ENCODE measurements around the gene SELENOF.

SELENOF gene

GRCh38 chr1:86938450-86938849 is 24.5 kb upstream of the SELENOF start:
- no peak for DNase-seq (ENCODE audit: low read depth)
- TF ChIP-seq CTCF (IDR thresholded peaks at IDR 0.05; ENCODE audit: insufficient read depth, low read depth, low read length, missing control alignments), result no peak

GRCh38 chr1:86933562-86934377 is 19.8 kb upstream of the SELENOF start:
- no peak for DNase-seq (ENCODE audit: low read depth)
- H3K4me3 ChIP-seq (ENCODE audit: low read depth, low read length), result no peak overlapping the region
- TF ChIP-seq CTCF (IDR thresholded peaks at IDR 0.05; ENCODE audit: insufficient read depth, low read depth, low read length, missing control alignments), result no peak

More at GRCh38 chr1:86938450-86938849, 24.5 kb upstream of the SELENOF start:
- H3K4me3 ChIP-seq (ENCODE audit: low read depth, low read length), result no peak overlapping the region

GRCh38 chr1:86933051-86933450 is 19.1 kb upstream of the SELENOF start:
- no peak overlapping the region for H3K4me3 ChIP-seq (ENCODE audit: low read depth, low read length)
- no peak for TF ChIP-seq CTCF (IDR thresholded peaks at IDR 0.05; ENCODE audit: insufficient read depth, low read depth, low read length, missing control alignments)
- no peak for DNase-seq (ENCODE audit: low read depth)

- H3K4me3 ChIP-seq (ENCODE audit: low read depth, low read length), result no peak overlapping the region
- no peak for DNase-seq (ENCODE audit: low read depth)
- no peak for TF ChIP-seq CTCF (IDR thresholded peaks at IDR 0.05; ENCODE audit: insufficient read depth, low read depth, low read length, missing control alignments)
Measured at GRCh38 chr1:86928819-86929218, 14.9 kb upstream of the SELENOF start.

- DNase-seq (ENCODE audit: low read depth), result no peak
- H3K4me3 ChIP-seq (ENCODE audit: low read depth, low read length), result no peak overlapping the region
- TF ChIP-seq CTCF (IDR thresholded peaks at IDR 0.05; ENCODE audit: insufficient read depth, low read depth, low read length, missing control alignments), result no peak
Measured at GRCh38 chr1:86926883-86927282, 13.0 kb upstream of the SELENOF start.

- no peak overlapping the region for H3K4me3 ChIP-seq (ENCODE audit: low read depth, low read length)
- no peak for DNase-seq (ENCODE audit: low read depth)
- TF ChIP-seq CTCF (IDR thresholded peaks at IDR 0.05; ENCODE audit: insufficient read depth, low read depth, low read length, missing control alignments), result no peak
Measured at GRCh38 chr1:86925742-86926141, 11.8 kb upstream of the SELENOF start.

Data from GM12865 (cell line).